SK-MEL-5 (cell line): ENCODE results near the gene HADHB. TPM values are rescaled to one million over a fixed set of nuclear protein-coding genes. Genes with fewer than 3 reads are reported as not detected.

Source experiments
- DNase-seq: peaks from one replicate; pipeline ENCODE4 v3.0.0-alpha.2; 2016; ENCODE audit warnings: low read depth, low spot score
- in situ Hi-C: cut with HindIII; loops from 2 replicates; pipeline ENCODE4 v1.10.0; 2016; ENCODE audit warnings: low sequenced_read_pairs, high pct_unique_total_duplicates, low pct_unique_long_range_greater_than_20kb
- total RNA-seq: library from RNA; depleted of rRNA; stranded (reverse); fragments of >200 nt; shearing (Covaris generic); gene quantifications from 2 replicates; pipeline ENCODE4 v1.2.3, GENCODE V29; 2014; rRNA removed

HADHB gene
- total RNA-seq, 1 experiment from 2014 or later: 219 TPM

DNA sequence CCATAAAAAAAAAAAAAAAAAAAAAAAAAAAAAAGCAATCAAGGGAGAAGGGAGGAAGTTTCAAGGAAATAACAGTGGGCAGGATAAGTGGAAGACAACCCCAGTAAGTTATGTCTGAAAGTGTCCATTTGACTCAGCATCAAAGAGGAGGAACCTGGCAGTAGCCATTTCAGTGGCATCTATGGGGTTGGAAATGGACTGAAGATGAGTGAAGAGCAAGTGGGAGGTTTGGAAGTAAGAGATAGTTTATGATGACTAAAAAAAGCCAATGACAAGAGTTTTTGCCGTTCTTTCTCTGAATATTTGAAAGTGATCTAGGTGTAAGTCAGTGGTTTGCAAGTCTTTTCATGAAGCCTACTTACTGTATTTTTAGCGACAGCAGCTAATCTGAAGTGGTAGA, 92.0 kb downstream of the HADHB start:
- in situ Hi-C loops: no loop called here
- DNase-seq: no peak

DNA sequence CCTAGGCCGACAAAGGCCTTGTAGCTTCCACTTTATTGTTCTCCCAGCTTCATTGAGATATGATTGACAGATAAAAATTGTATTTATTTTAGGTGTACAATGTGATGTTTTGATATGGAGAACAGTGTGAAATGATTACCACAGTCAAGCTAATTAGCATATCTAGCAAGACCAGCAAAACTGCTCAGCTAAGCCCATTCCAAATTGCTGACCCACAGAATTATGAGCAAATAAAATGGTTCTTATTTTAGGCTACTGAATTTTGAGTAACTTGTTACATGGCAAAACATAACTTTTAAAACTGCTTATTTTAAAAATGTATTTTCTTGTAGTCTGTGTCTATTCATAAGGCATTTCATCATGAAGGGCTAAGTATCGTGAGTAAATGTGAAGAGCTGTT, 92.6 kb downstream of the HADHB start:
- in situ Hi-C loops: no loop called here
- no peak for DNase-seq

Other genes with a start within 250 kb of the HADHB start
- 101 and 127 TPM in 2 replicates for gene RAB10, start 210.9 kb upstream of the HADHB start, total RNA-seq
- gene GAREM2, start 71.9 kb upstream of the HADHB start, total RNA-seq: 4.0 and 5.0 TPM in 2 replicates
- gene HADHA, start 307 bp upstream of the HADHB start, total RNA-seq: 360 and 366 TPM in 2 replicates
- gene SELENOI, start 101.2 kb downstream of the HADHB start, total RNA-seq: 48.0 and 50.4 TPM in 2 replicates
- 0.05 TPM in 1 of 2 replicates, not detected in the other for gene ADGRF3, start 101.8 kb downstream of the HADHB start, total RNA-seq
- not detected in 2 replicates for gene DRC1, start 157.0 kb downstream of the HADHB start, total RNA-seq
- not detected in 2 replicates for gene OTOF, start 233.2 kb downstream of the HADHB start, total RNA-seq